SH-SY5Y (cell line): ENCODE results near the gene MICAL3.

Experiments used
- GATA2 ChIP-seq: IDR thresholded peaks from 2 replicates; pipeline ENCODE4 v1.6.1; 2011; ENCODE audit warnings: mild to moderate bottlenecking, low read depth, low read length
- GATA3 ChIP-seq: IDR thresholded peaks from 2 replicates; pipeline ENCODE4 v1.6.1; 2011; ENCODE audit warnings: low read depth, mild to moderate bottlenecking, low read length, moderate library complexity

DNA sequence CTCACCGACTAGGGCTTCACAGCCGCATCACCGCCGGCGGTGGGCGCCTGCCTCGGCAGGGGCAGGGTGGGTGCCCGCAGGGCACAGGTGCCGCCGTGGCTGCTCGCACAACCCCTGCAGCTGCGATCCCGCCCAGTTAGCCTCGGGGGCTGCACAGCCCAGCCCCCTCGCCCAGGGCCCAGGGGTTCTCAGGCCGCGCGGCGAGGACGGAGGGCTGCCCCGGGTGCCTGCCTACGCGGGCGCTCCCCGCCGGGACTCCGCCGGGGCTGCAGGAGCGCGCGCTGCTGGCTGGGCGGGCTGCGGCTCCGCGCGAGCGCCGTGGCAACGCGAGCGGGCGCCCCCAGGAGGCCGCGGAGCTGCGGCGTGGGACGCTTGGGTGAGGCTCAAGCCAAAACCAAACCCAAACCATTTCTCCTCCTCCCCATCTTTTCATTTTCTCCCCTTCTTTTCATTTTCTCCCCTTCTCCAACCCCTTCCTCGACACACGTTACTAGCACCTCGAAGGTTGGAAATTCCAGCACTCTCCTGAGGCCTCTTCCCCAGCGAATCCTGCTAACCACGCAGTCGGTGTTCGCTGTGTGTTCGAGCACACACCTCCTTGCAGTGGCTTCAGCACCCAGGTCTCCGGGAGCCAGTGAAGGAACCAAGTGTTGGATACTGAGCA, at the start of gene MICAL3:
- TF ChIP-seq GATA2, result no peak
- TF ChIP-seq GATA3, result no peak
